GM18909 (cell line): ENCODE data around the gene AP3S1.
"Not testable (repeated sequence)": the region's sequence is repeated elsewhere in the genome, so short reads cannot be mapped to it uniquely, and the experiment has no call there.

Experiments used
- ATAC-seq: cut with Tn5 transposase; IDR thresholded peaks from one replicate; pipeline ENCODE4 v1.9.1; 2021; ENCODE audit warnings: mild to moderate bottlenecking; ENCODE audit not compliant: unreplicated experiment, poor library complexity

The AP3S1 gene

DNA sequence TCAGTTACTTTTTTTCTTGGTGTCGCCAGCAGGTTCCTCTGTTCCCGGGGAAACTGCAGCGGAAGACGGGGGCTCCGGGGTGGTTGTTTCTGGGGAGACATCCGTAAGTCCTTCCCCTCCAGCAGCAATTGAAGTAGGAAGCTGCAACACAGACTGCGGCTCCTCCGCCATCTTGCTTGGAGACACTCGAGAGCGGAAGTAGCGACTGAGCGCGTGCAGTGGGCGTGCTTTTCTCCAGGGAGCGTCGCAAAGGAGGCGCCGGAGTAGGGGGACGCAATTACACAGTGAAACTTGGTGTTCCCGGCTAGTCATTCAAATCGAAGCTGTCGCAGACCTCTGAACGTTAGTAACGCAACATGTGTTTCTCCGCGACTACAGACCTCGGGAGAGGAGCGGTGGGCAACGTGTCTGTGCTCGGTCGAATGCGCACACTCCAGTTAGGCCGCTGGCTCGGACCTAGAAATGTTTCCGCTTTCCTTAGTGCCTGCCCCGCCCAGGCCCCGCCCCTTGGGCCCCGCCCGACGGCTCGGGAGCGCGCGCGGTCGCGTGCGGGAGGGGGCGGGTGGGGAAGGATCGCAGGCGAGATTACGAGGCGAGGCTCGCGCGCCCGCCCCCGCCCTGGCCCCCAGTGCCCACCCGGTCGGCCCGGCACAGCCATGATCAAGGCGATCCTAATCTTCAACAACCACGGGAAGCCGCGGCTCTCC lies at the start of gene AP3S1, which contains the start of gene ATG12:
Gene AP3S1 (plus strand): TSS at position 554 of the 707 bp plus-strand sequence. CDS start 103 bp downstream, at position 657.
Gene ATG12 (minus strand): TSS at position 184 of the 707 bp plus-strand sequence. CDS start 13 bp downstream, at position 171.
- ATAC-seq: peak; percentile 86

GRCh38 chr5:115795700-115796099 lies 46.0 kb upstream of the AP3S1 start:
- ATAC-seq: no peak

DNA sequence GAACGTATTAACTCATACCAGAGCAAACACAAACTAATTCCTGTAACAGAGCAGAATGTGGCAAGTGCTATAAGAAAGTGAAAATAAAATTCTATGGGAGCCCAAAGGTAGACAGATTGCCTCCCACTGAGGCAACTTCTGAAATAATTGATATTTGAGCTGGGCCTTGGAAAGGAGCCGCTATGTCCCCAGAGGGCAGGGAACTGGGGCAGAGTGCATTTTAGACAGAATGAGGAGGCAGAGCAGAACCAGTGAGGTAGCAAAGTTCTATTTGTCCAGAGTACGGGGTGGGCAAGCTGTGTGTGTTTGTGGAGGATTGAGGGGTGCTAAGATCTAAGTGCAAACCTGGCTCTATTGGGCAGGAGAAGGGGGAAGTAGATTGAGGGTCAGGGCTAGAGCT lies 45.1 kb upstream of the AP3S1 start:
- no peak for ATAC-seq

DNA sequence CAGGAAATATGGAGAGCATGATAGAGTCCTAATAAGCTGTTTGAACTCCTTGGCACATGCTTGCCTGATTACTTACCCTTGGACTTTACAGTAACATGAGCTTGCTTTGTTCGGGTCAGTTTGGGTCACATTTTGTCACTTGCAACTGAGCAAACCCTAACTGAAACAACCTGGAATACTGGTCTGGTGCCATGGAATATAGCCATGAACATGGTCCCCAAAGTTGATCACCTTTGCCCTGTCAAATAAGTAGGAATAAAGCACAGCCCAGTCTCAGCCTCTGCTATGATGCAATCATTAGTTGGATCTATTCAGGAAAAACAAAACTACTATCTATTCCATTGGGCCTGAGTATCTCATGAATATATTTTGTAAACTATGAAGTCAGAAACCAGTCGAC lies 43.5 kb upstream of the AP3S1 start:
- no peak for ATAC-seq

GRCh38 chr5:115800108-115800507 lies 41.6 kb upstream of the AP3S1 start:
- ATAC-seq: no peak

DNA sequence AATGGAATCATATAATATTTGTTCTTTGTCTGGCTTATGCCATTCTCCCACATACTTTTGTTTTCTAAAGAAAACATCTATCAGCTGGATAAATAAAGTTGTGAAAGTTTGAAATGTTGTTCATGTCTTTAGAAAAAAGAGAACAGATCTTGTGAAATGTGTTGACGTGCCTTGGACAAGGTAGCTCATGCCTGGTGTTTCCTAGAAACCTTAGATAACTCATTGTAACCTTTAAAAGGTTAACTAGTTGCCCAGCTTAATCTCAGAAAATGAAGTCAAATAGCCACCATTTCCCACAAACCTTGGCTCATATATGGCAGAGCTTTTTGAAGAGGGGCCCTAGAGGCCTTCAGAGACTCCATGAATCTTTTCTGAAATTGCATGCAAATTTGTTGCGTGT lies 40.6 kb upstream of the AP3S1 start:
- ATAC-seq: no peak

DNA sequence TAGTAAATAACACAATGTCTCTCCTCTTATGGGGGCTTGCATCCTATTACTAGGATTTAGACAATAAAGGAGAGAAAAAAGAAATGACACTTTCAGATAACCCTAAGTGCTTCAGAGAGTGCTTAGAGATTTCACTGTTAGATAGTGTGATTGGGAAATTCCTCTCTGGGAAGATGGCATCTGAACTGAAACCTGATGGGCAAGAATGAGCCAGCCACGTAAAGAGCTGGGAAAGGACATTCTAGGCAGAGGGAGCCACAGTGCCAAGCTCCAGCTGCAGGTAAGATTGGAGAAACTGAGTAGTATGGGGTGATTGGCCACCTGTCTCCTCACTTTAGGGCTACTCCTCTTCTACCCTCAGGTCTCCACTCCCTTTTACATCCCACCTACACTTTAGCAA lies 39.8 kb upstream of the AP3S1 start:
- no peak for ATAC-seq

- ATAC-seq: no peak
These were observed 34.6 kb upstream of the AP3S1 start for GRCh38 chr5:115806986-115807653.

DNA sequence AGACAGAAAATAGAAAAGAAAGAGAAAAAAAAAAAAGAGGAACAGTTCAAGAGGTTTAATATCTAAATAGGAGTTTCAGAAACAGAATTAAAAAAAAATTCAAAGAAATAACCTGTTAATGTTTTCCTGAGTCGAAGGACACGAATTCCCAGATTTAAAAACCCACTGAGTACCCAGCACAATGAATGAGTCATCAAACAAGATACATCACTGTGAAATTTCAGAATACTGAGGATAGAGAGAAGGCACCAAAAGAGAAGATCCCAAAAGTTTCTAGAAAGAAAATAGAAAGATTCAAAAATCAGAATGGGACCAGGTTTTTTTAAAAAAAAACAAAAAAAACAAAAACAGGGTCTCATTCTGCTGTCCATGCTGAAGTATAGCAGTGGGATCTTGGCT lies 34.1 kb upstream of the AP3S1 start:
- ATAC-seq: no peak

GRCh38 chr5:115808066-115808465 lies 33.7 kb upstream of the AP3S1 start:
- ATAC-seq: not testable (repeated sequence)

GRCh38 chr5:115809946-115810345 lies 31.8 kb upstream of the AP3S1 start:
- ATAC-seq: no peak

GRCh38 chr5:115810761-115811160 lies 31.0 kb upstream of the AP3S1 start:
- no peak for ATAC-seq

GRCh38 chr5:115811406-115811805 lies 30.3 kb upstream of the AP3S1 start:
- no peak for ATAC-seq

GRCh38 chr5:115812372-115812771 lies 29.4 kb upstream of the AP3S1 start:
- ATAC-seq: no peak

GRCh38 chr5:115813719-115814118 lies 28.0 kb upstream of the AP3S1 start:
- no peak for ATAC-seq

DNA sequence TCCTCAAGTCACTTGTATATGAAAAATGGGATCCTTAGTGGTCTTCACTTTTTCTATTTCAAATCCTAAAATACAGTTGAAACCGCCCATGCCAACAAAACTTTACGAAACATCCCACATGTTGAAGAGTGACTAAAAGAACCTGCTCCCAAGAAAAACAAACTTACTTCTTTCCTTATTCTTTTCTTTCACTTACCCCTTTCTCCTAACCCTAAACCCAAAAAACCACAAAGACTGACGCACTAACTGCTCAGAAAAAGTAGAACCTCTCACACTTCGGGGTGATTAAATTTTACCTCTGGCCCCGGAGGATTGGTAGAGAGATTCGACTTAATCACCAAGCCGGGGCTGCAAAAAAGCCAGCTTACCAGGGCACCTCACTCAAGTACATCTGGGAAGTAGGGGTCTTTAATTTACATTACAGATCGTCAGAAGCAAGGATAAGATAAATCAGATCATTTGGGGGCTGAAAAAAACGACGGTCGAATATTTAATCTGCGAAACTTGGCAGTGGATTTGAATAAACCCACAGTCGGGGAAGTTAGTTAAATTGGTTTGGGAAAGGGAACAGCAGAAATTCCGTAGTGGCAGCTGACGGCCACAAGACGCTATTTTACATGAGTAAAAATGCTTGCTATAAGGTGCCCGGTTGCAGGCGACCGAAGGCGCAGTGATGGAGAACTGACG lies 26.6 kb upstream of the AP3S1 start:
- ATAC-seq: no peak

DNA sequence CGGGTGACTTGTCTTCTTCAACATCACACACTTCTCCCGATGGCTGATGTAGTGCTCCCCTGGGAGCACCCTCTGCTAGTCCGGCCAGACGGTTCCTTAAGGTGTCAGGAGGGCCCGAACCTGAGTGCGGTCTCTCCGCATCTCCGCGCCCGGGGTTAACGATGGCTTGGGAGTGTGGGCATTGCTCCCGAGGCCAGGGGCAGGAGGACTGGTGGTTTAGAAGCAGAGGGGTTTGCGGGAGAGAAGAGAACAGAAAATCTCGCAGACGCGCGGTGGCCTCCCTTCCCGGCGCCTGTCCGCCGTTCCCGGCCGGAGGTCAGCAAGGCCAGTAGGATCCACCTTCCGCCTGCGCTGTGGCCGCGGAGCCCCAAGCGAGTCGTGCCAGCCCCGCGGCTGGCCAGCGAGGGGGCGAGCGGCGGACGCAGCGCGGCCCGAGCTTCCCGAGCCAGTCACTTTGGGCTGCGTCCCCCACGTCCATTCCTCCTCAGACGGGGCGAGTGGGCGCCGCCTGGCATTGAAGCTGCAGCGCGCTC lies 26.0 kb upstream of the AP3S1 start:
- ATAC-seq: no peak

DNA sequence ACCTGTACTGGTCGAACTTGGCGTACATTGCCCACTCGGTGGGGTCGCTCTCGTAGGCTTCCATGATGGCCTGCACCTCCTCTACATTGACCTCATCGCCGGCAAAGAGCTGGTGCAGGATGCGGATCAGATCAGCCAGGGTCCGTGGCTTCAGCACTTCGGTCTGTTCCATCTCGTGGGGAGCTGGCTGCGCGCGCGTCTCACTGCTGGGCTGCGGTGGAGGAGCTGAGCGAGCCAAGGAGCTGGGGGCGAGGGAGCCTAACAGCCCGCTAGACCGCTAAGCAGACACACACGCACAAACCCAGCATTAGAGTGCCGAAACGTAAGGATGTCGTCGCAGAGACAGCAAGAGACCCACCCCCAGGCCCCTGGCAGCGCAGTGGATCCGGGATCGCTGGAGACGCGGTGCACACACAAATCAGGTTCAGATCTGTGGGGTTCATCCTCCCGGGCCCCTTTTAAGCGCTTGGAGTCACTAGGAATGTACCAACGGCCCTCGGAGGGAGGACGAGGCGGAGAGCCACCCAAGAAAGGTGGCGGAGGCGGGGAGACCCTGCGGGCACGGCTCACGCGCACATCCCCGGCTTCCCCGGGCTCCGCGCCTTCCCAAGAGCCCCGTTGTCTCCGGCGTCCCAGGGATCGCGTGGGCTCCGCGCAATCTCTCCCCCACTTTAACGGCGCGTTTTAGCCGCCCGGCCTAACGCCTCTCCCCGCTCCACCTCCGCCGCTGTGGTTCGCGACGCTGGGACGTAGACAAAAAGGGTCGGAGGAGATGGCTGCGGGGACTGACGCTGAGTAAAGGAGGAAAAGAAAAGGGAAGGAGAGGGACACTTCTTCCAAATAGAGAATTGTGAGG lies 25.3 kb upstream of the AP3S1 start, which contains the start of gene CDO1:
Gene CDO1 (minus strand): TSS at position 434 of the 856 bp plus-strand sequence. CDS start 262 bp downstream, at position 172.
- ATAC-seq: peak; percentile 58

DNA sequence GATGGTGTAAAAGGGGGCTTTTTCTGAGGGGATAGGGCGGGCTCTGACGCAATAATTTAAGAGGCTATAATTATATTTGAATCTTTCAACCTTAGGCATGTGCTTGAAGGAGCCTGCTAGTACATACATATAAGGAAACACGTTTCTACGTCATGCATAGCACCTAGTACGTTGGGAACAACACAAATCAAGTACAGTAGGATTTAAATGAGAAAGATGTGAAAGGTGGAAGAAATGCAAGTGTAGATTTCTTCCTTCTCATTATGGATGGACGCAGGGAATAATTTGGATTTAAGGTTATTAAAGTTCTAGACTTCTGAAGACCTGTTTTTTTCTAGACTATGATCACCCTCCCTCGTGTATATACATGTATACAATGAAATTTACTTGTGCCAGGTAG lies 24.3 kb upstream of the AP3S1 start:
- no peak for ATAC-seq

GRCh38 chr5:115818821-115819220 lies 22.9 kb upstream of the AP3S1 start:
- ATAC-seq: no peak
